ENCODE measurements around the gene SPTBN5. TPM values are rescaled to one million over a fixed set of nuclear protein-coding genes. Genes with fewer than 3 reads are reported as not detected.

The SPTBN5 gene
- total RNA-seq, 4 donors from 2014 or later: 0.40 to 2.5 (median 1.8) TPM

DNA sequence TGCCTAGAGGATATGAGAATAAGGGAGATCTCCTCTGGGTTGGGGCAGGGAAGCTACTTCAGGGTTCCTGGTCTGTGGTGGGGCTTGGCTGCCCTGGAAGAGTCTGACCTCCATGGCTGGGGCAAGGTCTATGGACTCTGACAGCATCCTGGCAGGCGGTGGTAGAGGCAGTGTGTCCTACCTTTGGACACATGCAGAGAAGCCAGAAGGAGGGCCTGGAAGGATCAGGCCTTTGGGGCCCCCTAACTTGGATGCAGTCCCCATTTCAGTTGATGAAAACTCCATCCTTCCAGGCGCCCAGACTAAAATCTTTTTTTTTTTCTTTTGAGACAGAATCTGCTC, 10.4 kb downstream of the SPTBN5 start:
- Histone ChIP-seq H3K27me3 (no peaks in the 10 kb centered on the region), H3K36me3 (no peaks in the 10 kb centered on the region), H3K9me3 (no peaks in the 10 kb centered on the region), H3K27ac (no peak overlapping the region), H3K4me3 (replicated peaks in 1 of 3) (no peak overlapping the region), H3K4me1 (peaks cover 17 to 25% of the 10 kb centered on the region in 2 donors)
- intact Hi-C loops (cut with DNase I): no loop called here
- DNase-seq: no peak
- WGBS, 2 donors: 95% methylated on average over 2 of the region's 2 CpGs
- TF ChIP-seq POLR2A (IDR thresholded peaks at IDR 0.05): no peak
- TF ChIP-seq, protein P1, sequence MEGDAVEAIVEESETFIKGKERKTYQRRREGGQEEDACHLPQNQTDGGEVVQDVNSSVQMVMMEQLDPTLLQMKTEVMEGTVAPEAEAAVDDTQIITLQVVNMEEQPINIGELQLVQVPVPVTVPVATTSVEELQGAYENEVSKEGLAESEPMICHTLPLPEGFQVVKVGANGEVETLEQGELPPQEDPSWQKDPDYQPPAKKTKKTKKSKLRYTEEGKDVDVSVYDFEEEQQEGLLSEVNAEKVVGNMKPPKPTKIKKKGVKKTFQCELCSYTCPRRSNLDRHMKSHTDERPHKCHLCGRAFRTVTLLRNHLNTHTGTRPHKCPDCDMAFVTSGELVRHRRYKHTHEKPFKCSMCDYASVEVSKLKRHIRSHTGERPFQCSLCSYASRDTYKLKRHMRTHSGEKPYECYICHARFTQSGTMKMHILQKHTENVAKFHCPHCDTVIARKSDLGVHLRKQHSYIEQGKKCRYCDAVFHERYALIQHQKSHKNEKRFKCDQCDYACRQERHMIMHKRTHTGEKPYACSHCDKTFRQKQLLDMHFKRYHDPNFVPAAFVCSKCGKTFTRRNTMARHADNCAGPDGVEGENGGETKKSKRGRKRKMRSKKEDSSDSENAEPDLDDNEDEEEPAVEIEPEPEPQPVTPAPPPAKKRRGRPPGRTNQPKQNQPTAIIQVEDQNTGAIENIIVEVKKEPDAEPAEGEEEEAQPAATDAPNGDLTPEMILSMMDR (IDR thresholded peaks at IDR 0.05): no peak

- DNase-seq: peak; percentile 37
- Histone ChIP-seq H3K27ac (peak overlapping the region in 1 of 3 donors; percentile 50), H3K4me1 (peaks cover 21 to 30% of the 10 kb centered on the region in 2 donors), H3K9me3 (no peaks in the 10 kb centered on the region), H3K27me3 (no peaks in the 10 kb centered on the region), H3K4me3 (replicated peaks in 1 of 3) (no peak overlapping the region), H3K36me3 (no peaks in the 10 kb centered on the region)
- intact Hi-C loops (cut with DNase I): no loop called here
- 54 to 58% methylated on average over 12 to 14 of the region's 14 CpGs for WGBS, 2 donors
- no peak for TF ChIP-seq POLR2A (IDR thresholded peaks at IDR 0.05)
- TF ChIP-seq, protein P1 (IDR thresholded peaks at IDR 0.05): no peak
Measured at GRCh38 chr15:41882689-41883483, 11.0 kb downstream of the SPTBN5 start.

DNA sequence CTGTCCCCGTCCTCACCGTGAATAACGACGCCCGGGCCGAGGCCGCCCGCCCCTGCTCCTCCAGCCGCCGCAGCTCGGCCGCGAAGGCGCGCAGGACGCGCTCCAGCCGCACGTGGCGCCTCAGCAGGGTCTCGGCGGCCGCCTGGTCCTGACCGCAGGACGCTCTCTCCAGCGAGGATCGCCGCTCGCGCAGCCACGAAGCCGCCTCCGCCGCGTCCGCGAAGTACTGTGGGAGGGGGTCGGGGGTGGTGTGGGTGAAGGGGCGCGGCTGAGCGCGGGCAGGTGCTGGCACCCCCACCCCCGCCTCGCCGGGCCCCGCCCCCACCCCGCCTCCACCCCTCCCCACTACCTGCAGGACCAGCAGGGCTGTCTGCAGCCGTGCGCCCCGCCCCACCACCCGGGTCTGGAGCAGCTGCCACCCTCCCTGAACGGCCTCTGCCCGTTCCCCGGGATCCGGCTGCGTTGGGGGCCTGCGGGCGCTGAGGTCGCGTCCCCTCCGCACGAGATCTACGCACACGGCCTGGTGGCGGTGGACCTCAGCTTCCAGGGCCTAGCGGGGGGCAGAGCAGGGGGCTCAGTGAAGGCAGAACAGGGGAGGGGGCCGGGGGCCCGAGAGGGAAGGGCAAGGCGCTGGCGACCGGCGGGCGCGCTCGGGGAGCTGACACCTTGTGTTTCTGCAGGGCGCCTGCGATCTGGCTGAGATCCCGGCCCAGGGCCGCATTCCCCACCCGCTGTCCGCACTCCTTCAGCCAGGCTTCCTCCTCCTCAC, 11.7 kb downstream of the SPTBN5 start:
- Histone ChIP-seq H3K36me3 (no peaks in the 10 kb centered on the region), H3K27me3 (no peaks in the 10 kb centered on the region), H3K27ac (peak overlapping the region in 2 of 3 donors; percentile 1 to 50), H3K4me1 (peaks cover 29 to 38% of the 10 kb centered on the region in 2 donors), H3K9me3 (no peaks in the 10 kb centered on the region), H3K4me3 (replicated peaks in 1 of 3) (peak overlapping the region in 1 of 3 donors; percentile 15)
- DNase-seq: peak; percentile 71 to 75
- intact Hi-C loops (cut with DNase I): no loop called here
- 0 to 10% methylated on average over 1 to 4 of the region's 81 CpGs for WGBS, 2 donors
- TF ChIP-seq, protein P1 (IDR thresholded peaks at IDR 0.05): no peak
- no peak for TF ChIP-seq POLR2A (IDR thresholded peaks at IDR 0.05)

DNA sequence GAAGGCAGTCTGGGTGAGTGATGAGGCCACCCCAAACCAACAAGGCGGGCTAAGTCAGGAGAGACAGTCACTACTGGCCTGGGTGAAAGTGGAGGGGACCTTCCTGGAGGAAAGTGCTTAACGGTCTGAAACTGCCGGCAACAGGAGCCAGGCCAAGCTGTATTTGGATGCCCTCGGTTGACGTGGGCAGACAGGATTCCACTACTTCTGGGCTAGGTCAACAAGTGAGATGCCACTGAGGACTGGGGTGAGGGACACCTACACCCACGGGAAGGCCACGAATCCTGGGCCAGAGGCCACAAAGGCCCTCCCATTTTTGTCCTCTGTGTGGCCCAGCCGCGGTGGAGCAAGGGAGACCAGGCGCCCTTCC, 12.3 kb downstream of the SPTBN5 start:
- Histone ChIP-seq H3K9me3 (no peaks in the 10 kb centered on the region), H3K4me3 (replicated peaks in 1 of 3) (no peak overlapping the region), H3K4me1 (peaks cover 34 to 44% of the 10 kb centered on the region in 2 donors), H3K27me3 (no peaks in the 10 kb centered on the region), H3K36me3 (no peaks in the 10 kb centered on the region), H3K27ac (peak overlapping the region in 1 of 3 donors; percentile 1)
- WGBS, 2 donors: 15 to 25% methylated on average over 5 to 9 of the region's 10 CpGs
- TF ChIP-seq POLR2A (IDR thresholded peaks at IDR 0.05): no peak
- TF ChIP-seq, protein P1 (IDR thresholded peaks at IDR 0.05): no peak
- peak; percentile 59 to 61 for DNase-seq
- intact Hi-C loops (cut with DNase I): no loop called here

- Histone ChIP-seq H3K27ac (no peak overlapping the region), H3K9me3 (no peaks in the 10 kb centered on the region), H3K36me3 (no peaks in the 10 kb centered on the region), H3K4me1 (peaks cover 35 to 44% of the 10 kb centered on the region in 2 donors), H3K4me3 (replicated peaks in 1 of 3) (no peak overlapping the region), H3K27me3 (no peaks in the 10 kb centered on the region)
- TF ChIP-seq, protein P1 (IDR thresholded peaks at IDR 0.05): no peak
- intact Hi-C loops (cut with DNase I): no loop called here
- DNase-seq: no peak
- WGBS, 2 donors: 60 to 89% methylated on average over 3 to 8 of the region's 8 CpGs
Measured at GRCh38 chr15:41881086-41881485, 12.8 kb downstream of the SPTBN5 start.
